NK-92 (cell line): ENCODE measurements around the gene TMEM151A.
"Not testable (repeated sequence)": the region's sequence is repeated elsewhere in the genome, so short reads cannot be mapped to it uniquely, and the experiment has no call there.

Source experiments
- DNase-seq: peaks from one replicate; lab custom pipeline; 2025; ENCODE audit not compliant: unreplicated experiment; lab: John Stamatoyannopoulos, UW

Gene TMEM151A

DNA sequence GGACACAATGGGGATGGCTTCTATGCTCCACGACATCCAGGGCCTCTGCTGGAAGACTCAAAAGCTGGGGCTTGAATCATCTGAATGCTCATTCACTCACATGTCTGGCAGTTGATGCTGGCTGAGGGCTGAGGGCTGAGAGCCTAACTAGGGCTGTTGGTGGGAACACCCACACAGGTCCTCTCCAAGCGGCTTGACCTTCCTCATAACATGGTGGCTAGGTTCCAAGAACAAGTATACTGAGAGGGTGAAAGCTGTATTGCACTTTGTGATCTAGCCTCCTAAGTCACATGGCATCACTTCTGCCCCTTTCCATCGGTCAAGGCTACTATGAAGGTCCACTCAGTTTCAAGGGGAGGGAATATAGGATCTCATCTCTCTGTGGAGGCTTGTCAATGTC, 7.5 kb downstream of the TMEM151A start:
- no peak for DNase-seq

DNA sequence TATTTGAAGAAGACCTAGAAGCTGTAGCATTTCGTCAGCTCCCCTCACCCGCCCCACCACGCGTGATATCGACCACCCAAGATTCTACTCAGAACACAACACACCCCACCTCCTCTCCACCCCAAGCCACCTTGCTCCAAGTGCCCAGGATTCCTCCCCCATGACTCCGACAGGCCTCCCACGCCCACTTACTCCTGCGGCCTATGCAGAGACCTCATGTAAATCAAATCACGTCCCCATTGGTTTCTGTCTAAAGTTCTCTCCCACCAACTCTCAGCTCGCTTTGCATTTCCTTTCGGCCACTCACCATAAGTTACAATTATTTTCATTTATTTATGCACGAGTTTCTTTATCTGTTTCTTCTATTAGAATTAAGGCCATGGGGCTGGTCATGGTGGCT, 11.0 kb downstream of the TMEM151A start:
- no peak for DNase-seq

DNA sequence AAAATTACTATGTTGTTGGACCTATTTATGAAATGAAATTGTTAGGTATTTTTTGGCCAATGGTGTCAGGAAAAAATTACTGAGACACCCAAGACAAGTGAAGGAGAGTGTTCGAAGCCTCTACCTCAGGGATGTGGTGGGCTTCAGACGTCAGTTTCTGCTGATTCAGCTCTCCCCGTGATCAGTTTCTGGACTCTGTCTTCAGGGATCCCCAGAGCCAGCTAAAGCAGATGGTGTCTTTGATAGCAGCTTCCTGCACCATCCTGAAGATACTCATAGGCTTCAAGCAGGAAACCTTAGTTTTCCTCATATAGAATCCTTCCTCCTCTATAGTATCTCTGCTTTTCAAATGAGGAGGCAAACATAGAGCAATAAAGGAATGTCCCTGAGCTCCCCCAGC, 17.8 kb downstream of the TMEM151A start:
- DNase-seq: no peak

GRCh38 chr11:66310324-66310723, 18.6 kb downstream of the TMEM151A start:
- no peak for DNase-seq

GRCh38 chr11:66310803-66311440, 19.2 kb downstream of the TMEM151A start:
- DNase-seq: not testable (repeated sequence)

- no peak for DNase-seq
These were observed 19.8 kb downstream of the TMEM151A start for GRCh38 chr11:66311470-66311964.

DNA sequence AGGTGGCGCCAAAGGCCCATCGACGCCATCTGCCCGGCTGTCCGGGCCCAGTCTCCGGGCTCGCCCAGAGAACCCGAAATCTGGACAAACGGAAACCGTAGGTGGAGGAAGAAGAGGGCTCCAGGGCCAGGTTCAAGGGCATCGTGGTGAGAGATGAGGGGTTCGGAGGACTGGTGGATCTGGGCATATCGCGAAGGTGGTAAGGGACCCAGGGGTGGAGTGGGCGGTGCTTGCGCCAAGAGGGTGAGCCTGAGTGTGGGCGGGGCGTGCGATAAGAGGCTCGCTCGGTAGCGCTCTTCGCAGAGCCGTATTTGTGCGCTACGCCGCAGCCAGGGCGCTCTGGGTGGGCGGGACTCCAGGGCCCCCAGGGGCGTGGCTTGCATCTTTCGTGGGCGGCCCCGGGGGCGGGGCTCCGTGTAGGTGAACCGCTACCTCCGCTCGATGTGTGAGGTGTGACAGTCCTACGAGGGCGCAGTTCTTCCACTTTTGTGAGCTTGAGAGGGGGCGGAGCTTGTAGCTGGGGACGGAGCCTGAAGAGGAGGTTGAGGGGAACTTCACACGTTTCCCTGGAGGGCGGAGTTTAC, 20.4 kb downstream of the TMEM151A start:
- peak; percentile 84 for DNase-seq

- peak; percentile 89 for DNase-seq
These were observed 21.0 kb downstream of the TMEM151A start for GRCh38 chr11:66312549-66313320.

DNA sequence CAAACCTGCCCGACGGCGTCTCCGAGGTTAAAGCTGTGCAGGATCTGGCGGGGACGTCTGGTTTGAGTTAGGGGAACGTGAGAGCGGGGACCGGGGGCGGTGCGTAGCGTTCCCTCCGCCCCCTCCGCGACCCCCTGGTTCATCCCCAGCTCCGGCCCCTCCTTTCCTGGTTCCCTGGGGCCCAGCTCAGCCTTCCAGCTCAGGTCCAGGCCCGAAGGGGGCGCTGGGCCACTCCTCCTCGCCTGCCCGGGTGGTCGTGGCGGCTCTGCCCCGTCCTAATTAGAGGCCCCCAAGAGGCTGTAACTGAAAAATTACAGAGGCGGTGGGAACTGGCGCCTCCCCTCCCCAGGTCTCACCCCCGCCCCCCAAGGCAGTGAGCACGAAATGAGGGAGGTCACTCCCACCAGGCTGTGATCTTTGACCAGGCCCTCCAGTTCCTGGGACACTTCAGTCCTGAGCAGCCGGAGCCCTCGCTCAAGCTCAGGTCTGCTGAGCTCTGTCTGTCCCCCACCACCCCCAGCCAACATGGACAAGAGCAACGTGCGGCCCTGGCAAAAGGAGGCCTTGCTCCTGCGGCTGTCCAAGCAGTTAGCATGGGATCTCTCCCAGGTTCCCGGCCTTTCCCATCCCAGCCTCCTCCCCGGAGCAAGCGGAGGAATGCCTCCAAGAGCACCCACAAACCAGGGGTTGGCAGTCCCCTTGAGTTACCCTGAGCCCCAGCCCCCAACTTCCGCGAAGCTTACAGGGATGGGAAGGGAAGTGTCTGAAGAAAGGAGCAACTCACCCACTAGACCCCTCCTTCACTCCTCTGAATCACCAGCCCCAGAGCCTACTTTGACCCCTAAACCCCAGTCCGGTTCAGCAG, 21.9 kb downstream of the TMEM151A start:
- no peak for DNase-seq

DNA sequence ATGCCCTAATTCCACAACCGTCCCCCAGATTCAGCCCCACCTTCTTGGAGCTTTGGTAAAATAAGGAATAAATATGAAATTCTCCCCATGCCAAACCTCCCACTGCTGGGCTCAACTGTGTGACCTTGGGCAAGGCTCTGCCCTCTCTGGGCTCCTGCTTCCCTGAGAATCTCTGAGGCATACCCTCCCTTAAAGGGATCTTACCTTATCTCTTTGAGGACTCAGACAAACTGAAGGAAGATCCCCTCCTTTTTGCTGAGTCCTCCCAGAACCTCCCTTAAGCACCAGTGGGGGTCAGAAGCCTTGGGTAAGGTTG, 22.4 kb downstream of the TMEM151A start:
- DNase-seq: no peak

GRCh38 chr11:66314561-66315497, 23.1 kb downstream of the TMEM151A start:
- no peak for DNase-seq

DNA sequence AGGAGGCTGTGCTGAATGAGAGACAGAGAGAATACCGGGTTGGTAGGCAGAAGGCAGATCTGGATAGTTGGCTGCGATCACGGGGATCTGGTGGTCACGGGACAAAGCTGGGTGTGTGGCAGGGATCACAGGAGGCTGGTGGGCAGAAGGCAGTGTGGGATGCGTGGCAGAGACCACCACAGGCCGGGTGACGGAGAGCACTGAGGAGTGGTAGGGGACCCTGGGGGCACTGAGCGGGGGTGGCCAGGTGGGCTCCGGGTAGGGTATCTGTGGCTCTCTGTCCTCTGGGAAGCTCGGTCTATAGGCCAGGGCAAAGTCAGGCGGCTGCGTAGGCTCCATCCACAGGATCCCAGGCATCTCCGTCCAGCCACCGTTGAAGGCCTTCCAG, 23.8 kb downstream of the TMEM151A start:
- no peak for DNase-seq

GRCh38 chr11:66315921-66316811, 24.5 kb downstream of the TMEM151A start:
- DNase-seq: no peak

GRCh38 chr11:66316849-66317251, 25.2 kb downstream of the TMEM151A start, which contains the start of gene CD248:
TSS of gene CD248 (minus strand) at chr11:66317044. CDS start at chr11:66317027, 17 bp downstream.
- no peak for DNase-seq

- DNase-seq: no peak
These were observed 25.6 kb downstream of the TMEM151A start for GRCh38 chr11:66317322-66317722.

DNA sequence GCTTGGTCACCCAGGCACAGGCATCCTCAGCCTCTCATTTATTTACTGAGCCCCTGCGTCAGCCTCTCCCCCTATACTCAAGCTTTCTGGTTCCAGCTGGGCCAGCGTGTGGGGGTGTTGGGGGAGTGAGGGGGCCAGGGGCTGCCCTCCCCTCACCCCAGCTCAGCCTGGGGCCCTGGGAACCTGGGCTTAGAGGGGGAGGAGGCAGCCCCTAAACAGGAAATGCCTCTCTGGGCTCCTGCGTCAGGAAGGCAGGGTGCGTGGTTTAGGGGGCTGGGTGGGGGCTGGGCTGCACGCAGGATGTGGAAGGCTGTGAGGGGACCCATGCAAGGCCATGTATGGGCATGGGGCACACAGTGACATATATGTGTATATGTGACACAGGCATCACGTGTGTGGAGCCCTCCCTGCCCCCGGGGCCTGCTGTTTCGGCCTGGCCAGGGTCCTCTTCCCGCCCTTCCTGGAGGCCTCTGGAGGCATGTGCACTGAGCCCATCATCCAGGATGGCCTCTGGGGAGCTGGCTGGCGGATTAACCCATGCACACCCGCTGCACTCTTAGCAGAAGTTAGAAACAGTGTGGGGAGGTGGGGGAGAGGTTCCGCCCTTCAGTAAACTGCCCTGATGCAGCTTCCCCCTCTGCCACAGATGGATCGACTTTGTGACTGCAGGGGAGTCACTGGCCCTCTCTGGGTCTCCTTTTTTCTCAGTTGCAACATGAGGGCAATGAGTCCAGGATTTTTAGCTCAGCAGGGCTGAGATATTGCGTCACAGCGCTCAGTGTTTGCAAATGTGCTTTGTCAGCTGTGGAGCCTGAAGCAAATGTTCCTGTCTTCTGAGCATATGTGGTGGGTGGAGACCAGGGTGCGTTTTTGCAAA, 26.3 kb downstream of the TMEM151A start:
- DNase-seq: peak; percentile 60

- no peak for DNase-seq
These were observed 26.9 kb downstream of the TMEM151A start for GRCh38 chr11:66318600-66318970.

- DNase-seq: not testable (repeated sequence)
These were observed 28.6 kb downstream of the TMEM151A start for GRCh38 chr11:66320289-66320688.
